ENCODE measurements around the gene PPP1R16B. TPM values are rescaled to one million over a fixed set of nuclear protein-coding genes. Genes with fewer than 3 reads are reported as not detected.
A peak's percentile ranks its signal among the peaks of the same experiment; 100 is the strongest.
"Not testable (repeated sequence)": the region's sequence is repeated elsewhere in the genome, so short reads cannot be mapped to it uniquely, and the experiment has no call there.

Gene PPP1R16B
- total and polyA plus RNA-seq, 4 experiments from 2014 or later, result 17.3 to 55.1 (median 45.5) TPM

- Histone ChIP-seq H3K36me3 (ENCODE audit: insufficient read depth, low read length) (no peaks in the 10 kb centered on the region), H3K4me3 (ENCODE audit: low read length in 2 of 2) (no peak overlapping the region), H3K27ac (ENCODE audit: low read depth, low read length) (no peak overlapping the region), H3K4me1 (ENCODE audit: insufficient read depth, low read length) (peaks cover 7% of the 10 kb centered on the region), H3K27me3 (ENCODE audit: insufficient read depth, low read length) (no peaks in the 10 kb centered on the region), H3K9me3 (ENCODE audit: control insufficient read depth in 1 of 2, low read length in 2 of 2) (no peaks in the 10 kb centered on the region)
- ChIA-PET POLR2A (ENCODE audit: partially characterized antibody) (interaction anchor here (0.6 kb wide), 1 partner anchor 85 kb away, joined by 3 read pairs; no protein-coding TSS in a partner anchor), CTCF (ENCODE audit: partially characterized antibody) (interaction anchor here (1.2 to 3.1 kb wide), 3 partner anchors 16 to 102 kb away, joined by 4 to 13 read pairs (median 10); no protein-coding TSS in a partner anchor)
- Mint-ChIP-seq H3K27ac (peak overlapping the region in 1 of 7 donors; percentile 8), H3K9me3 (no peaks in the 10 kb centered on the region), H3K4me3 (no peak overlapping the region), H3K27me3 (no peaks in the 10 kb centered on the region), H3K4me1 (peaks cover 0 to 7% (median 6%) of the 10 kb centered on the region in 4 donors), H3K36me3 (no peaks in the 10 kb centered on the region)
- intact Hi-C loops (cut with micrococcal nuclease), result no loop called here
- DNase-seq, result no peak
These were observed 14.2 kb upstream of the PPP1R16B start for GRCh38 chr20:38791291-38791690.

GRCh38 chr20:38791940-38792339 lies 13.6 kb upstream of the PPP1R16B start:
- POLR2A ChIA-PET (ENCODE audit: partially characterized antibody), result no interaction called here
- CTCF ChIA-PET (ENCODE audit: partially characterized antibody), result interaction anchor here (2.5 to 3.1 kb wide), 2 partner anchors 15 to 101 kb away, joined by 10 to 13 read pairs; no protein-coding TSS in a partner anchor

GRCh38 chr20:38794057-38794456 lies 11.4 kb upstream of the PPP1R16B start:
- H3K27me3 Mint-ChIP-seq; H3K9me3 Mint-ChIP-seq; H3K4me3 Mint-ChIP-seq; H3K4me3 ChIP-seq (ENCODE audit: low read length in 2 of 2); H3K27me3 ChIP-seq (ENCODE audit: insufficient read depth, low read length); POLR2A ChIA-PET (ENCODE audit: partially characterized antibody); H3K36me3 Mint-ChIP-seq; DNase-seq; H3K27ac ChIP-seq (ENCODE audit: low read depth, low read length); H3K4me1 ChIP-seq (ENCODE audit: insufficient read depth, low read length); intact Hi-C loops (cut with micrococcal nuclease); H3K9me3 ChIP-seq (ENCODE audit: control insufficient read depth in 1 of 2, low read length in 2 of 2); H3K36me3 ChIP-seq (ENCODE audit: insufficient read depth, low read length): not testable (repeated sequence)
- CTCF ChIA-PET (ENCODE audit: partially characterized antibody), result interaction anchor here (1.6 kb wide), 1 partner anchor 99 kb away, joined by 4 read pairs; no protein-coding TSS in a partner anchor
- Mint-ChIP-seq H3K4me1 (peaks cover 6 to 16% (median 9%) of the 10 kb centered on the region in 4 donors), H3K27ac (peak overlapping the region in 3 of 7 donors; percentile 24 to 64 (median 55))

More at GRCh38 chr20:38791940-38792339, 13.6 kb upstream of the PPP1R16B start:
- H3K36me3 ChIP-seq (ENCODE audit: insufficient read depth, low read length), result no peaks in the 10 kb centered on the region
- H3K4me1 Mint-ChIP-seq, result peaks cover 0 to 7% (median 6%) of the 10 kb centered on the region in 4 donors
- no peaks in the 10 kb centered on the region for H3K27me3 Mint-ChIP-seq
- no peaks in the 10 kb centered on the region for H3K27me3 ChIP-seq (ENCODE audit: insufficient read depth, low read length)
- intact Hi-C loops (cut with micrococcal nuclease), result no loop called here
- H3K9me3 ChIP-seq (ENCODE audit: control insufficient read depth in 1 of 2, low read length in 2 of 2), result no peaks in the 10 kb centered on the region
- no peak overlapping the region for H3K27ac ChIP-seq (ENCODE audit: low read depth, low read length)
- H3K4me3 Mint-ChIP-seq, result no peak overlapping the region
- no peaks in the 10 kb centered on the region for H3K36me3 Mint-ChIP-seq
- no peak for DNase-seq
- no peaks in the 10 kb centered on the region for H3K9me3 Mint-ChIP-seq
- peaks cover 7% of the 10 kb centered on the region for H3K4me1 ChIP-seq (ENCODE audit: insufficient read depth, low read length)
- no peak overlapping the region for H3K4me3 ChIP-seq (ENCODE audit: low read length in 2 of 2)
- H3K27ac Mint-ChIP-seq, result no peak overlapping the region

- Mint-ChIP-seq H3K27ac (peak overlapping the region in 3 of 7 donors; percentile 5 to 74 (median 39)), H3K4me3 (no peak overlapping the region), H3K36me3 (no peaks in the 10 kb centered on the region), H3K9me3 (peaks cover 0 to 7% (median 0%) of the 10 kb centered on the region in 8 donors), H3K4me1 (peaks cover 11 to 24% (median 14%) of the 10 kb centered on the region in 4 donors), H3K27me3 (no peaks in the 10 kb centered on the region)
- Histone ChIP-seq H3K9me3 (ENCODE audit: control insufficient read depth in 1 of 2, low read length in 2 of 2) (no peaks in the 10 kb centered on the region), H3K4me3 (ENCODE audit: low read length in 2 of 2) (no peak overlapping the region), H3K27me3 (ENCODE audit: insufficient read depth, low read length) (no peaks in the 10 kb centered on the region), H3K4me1 (ENCODE audit: insufficient read depth, low read length) (peaks cover 18% of the 10 kb centered on the region), H3K27ac (ENCODE audit: low read depth, low read length) (no peak overlapping the region), H3K36me3 (ENCODE audit: insufficient read depth, low read length) (no peaks in the 10 kb centered on the region)
- POLR2A ChIA-PET (ENCODE audit: partially characterized antibody), result no interaction called here
- intact Hi-C loops (cut with micrococcal nuclease), result no loop called here
- CTCF ChIA-PET (ENCODE audit: partially characterized antibody), result interaction anchor here (1.3 kb wide), 1 partner anchor 44 kb away, joined by 3 read pairs; no protein-coding TSS in a partner anchor
- DNase-seq, result no peak
These were observed 7.2 kb upstream of the PPP1R16B start for GRCh38 chr20:38798266-38798665.

DNA sequence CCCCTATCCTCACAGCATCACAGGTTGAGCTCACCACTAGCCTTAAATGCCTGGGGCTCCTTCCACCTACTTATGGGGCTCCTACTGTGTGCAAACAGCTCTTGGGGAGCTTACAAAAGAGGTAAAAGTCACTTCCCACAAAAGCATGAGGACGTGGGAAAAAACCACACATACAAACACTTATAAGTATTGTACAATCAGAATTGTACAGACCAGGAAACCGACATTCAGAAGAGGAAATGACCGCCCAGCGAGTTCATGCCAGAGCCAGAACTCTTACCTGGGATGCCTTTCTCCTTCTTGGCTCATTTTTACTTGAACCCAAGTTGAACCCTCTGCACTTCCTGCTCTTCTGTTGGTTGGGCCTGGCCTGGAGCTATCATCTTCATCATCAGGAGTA lies 6.3 kb upstream of the PPP1R16B start:
- Histone ChIP-seq H3K4me1 (ENCODE audit: insufficient read depth, low read length) (peaks cover 26% of the 10 kb centered on the region), H3K4me3 (ENCODE audit: low read length in 2 of 2) (no peak overlapping the region), H3K27me3 (ENCODE audit: insufficient read depth, low read length) (no peaks in the 10 kb centered on the region), H3K9me3 (ENCODE audit: control insufficient read depth in 1 of 2, low read length in 2 of 2) (no peaks in the 10 kb centered on the region), H3K36me3 (ENCODE audit: insufficient read depth, low read length) (no peaks in the 10 kb centered on the region), H3K27ac (ENCODE audit: low read depth, low read length) (no peak overlapping the region)
- DNase-seq, result no peak
- no peaks in the 10 kb centered on the region for H3K27me3 Mint-ChIP-seq
- H3K27ac Mint-ChIP-seq, result peak overlapping the region; percentile 22 to 88 (median 72)
- peak overlapping the region in 4 of 8 donors; percentile 15 to 68 (median 39) for H3K4me3 Mint-ChIP-seq
- peaks cover 0 to 7% (median 0%) of the 10 kb centered on the region in 8 donors for H3K9me3 Mint-ChIP-seq
- ChIA-PET POLR2A (ENCODE audit: partially characterized antibody) (interaction anchor here (1.2 to 1.4 kb wide), 2 partner anchors 43 to 94 kb away, joined by 3 read pairs; no protein-coding TSS in a partner anchor), CTCF (ENCODE audit: partially characterized antibody) (interaction anchor here (0.9 to 1.3 kb wide), 4 partner anchors 9 to 93 kb away, joined by 3 to 4 read pairs (median 4); no protein-coding TSS in a partner anchor)
- intact Hi-C loops (cut with micrococcal nuclease), result no loop called here
- H3K36me3 Mint-ChIP-seq, result no peaks in the 10 kb centered on the region
- H3K4me1 Mint-ChIP-seq, result peaks cover 12 to 27% (median 21%) of the 10 kb centered on the region in 4 donors

- no peaks in the 10 kb centered on the region for H3K36me3 ChIP-seq (ENCODE audit: insufficient read depth, low read length)
- Mint-ChIP-seq H3K36me3 (peaks cover 0 to 9% of the 10 kb centered on the region in 2 donors), H3K4me3 (no peak overlapping the region), H3K27ac (peak overlapping the region in 3 of 7 donors; percentile 3 to 25 (median 5)), H3K27me3 (no peaks in the 10 kb centered on the region), H3K4me1 (peaks cover 18 to 38% (median 30%) of the 10 kb centered on the region in 4 donors), H3K9me3 (peaks cover 0 to 7% (median 0%) of the 10 kb centered on the region in 8 donors)
- H3K4me1 ChIP-seq (ENCODE audit: insufficient read depth, low read length), result peaks cover 37% of the 10 kb centered on the region
- intact Hi-C loops (cut with micrococcal nuclease), result no loop called here
- POLR2A ChIA-PET (ENCODE audit: partially characterized antibody), result no interaction called here
- no peak overlapping the region for H3K27ac ChIP-seq (ENCODE audit: low read depth, low read length)
- no peaks in the 10 kb centered on the region for H3K27me3 ChIP-seq (ENCODE audit: insufficient read depth, low read length)
- no peak overlapping the region for H3K4me3 ChIP-seq (ENCODE audit: low read length in 2 of 2)
- H3K9me3 ChIP-seq (ENCODE audit: control insufficient read depth in 1 of 2, low read length in 2 of 2), result no peaks in the 10 kb centered on the region
- no peak for DNase-seq
- CTCF ChIA-PET (ENCODE audit: partially characterized antibody), result no interaction called here
These were observed 4.6 kb upstream of the PPP1R16B start for GRCh38 chr20:38800882-38801281.

DNA sequence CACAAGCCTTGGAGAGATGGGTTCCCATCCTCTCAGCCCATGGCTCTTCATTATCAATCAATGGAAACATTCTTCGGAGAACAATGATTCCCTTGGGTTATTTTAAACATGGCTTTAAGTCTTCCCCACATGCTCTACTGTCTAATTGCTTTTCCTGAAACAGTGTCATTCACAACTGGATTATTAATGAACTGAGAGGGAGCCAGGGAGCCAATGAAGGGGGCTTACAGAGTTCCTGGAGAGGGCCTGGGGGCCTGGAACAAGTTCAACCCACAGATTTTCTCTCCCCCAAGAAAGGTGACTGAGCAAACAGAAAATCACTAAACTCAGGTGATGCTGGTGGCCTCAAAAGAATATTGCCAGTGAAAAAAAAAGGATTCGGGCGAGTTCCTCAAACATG lies 1.3 kb upstream of the PPP1R16B start:
- H3K27me3 Mint-ChIP-seq, result no peaks in the 10 kb centered on the region
- H3K36me3 ChIP-seq (ENCODE audit: insufficient read depth, low read length), result no peaks in the 10 kb centered on the region
- peaks cover 0 to 28% of the 10 kb centered on the region in 2 donors for H3K36me3 Mint-ChIP-seq
- H3K27ac ChIP-seq (ENCODE audit: low read depth, low read length), result peak overlapping the region; percentile 96
- no peaks in the 10 kb centered on the region for H3K9me3 Mint-ChIP-seq
- peaks cover 36 to 50% (median 45%) of the 10 kb centered on the region in 4 donors for H3K4me1 Mint-ChIP-seq
- H3K27ac Mint-ChIP-seq, result peak overlapping the region; percentile 97 to 100 (median 99)
- peak overlapping the region in 1 of 2 donors; percentile 17 for H3K4me3 ChIP-seq (ENCODE audit: low read length in 2 of 2)
- H3K9me3 ChIP-seq (ENCODE audit: control insufficient read depth in 1 of 2, low read length in 2 of 2), result no peaks in the 10 kb centered on the region
- peak overlapping the region; percentile 12 to 94 (median 90) for H3K4me3 Mint-ChIP-seq
- CTCF ChIA-PET (ENCODE audit: partially characterized antibody), result interaction anchor here (0.7 to 7.3 kb wide), 4 partner anchors 17 to 89 kb away, joined by 3 to 114 read pairs (median 44); no protein-coding TSS in a partner anchor
- H3K27me3 ChIP-seq (ENCODE audit: insufficient read depth, low read length), result no peaks in the 10 kb centered on the region
- peaks cover 56% of the 10 kb centered on the region for H3K4me1 ChIP-seq (ENCODE audit: insufficient read depth, low read length)
- POLR2A ChIA-PET (ENCODE audit: partially characterized antibody), result interaction anchor here (0.8 to 7.0 kb wide), 10 partner anchors 14 to 158 kb away, joined by 3 to 185 read pairs (median 16); partner anchors contain the start of genes ACTR5 and DHX35
- intact Hi-C loops (cut with micrococcal nuclease), result no loop called here
- DNase-seq, result no peak
